K562 (cell line): ENCODE data around the gene ARHGAP10. TPM values are rescaled to one million over a fixed set of nuclear protein-coding genes. Genes with fewer than 3 reads are reported as not detected.
A peak's percentile ranks its signal among the peaks of the same experiment; 100 is the strongest.

ENCODE experiments used
- ATAC-seq: fragments of 200-7000 bp; cut with Tn5 transposase; 3 replicates; pipeline ENCODE4 v1.9.1; 2020; ENCODE audit warnings: moderate library complexity
- BruUV-seq: library from RNA; stranded (reverse); fragments of 400-500 nt; replicated peaks from 2 replicates; lab custom pipeline; 2021; lab: Mats Ljungman, UMichigan
- CTCF ChIA-PET: fragments of 300-600 bp; formaldehyde crosslinking; extraction: SDS; loops from one replicate; lab custom pipeline; 2021; ENCODE audit warnings: low intra/inter-chr PET ratio; lab: Yijun Ruan, JAX
- POLR2A ChIA-PET: fragments of 300-600, 350-650 bp; sonication (Branson Sonifier 250); formaldehyde crosslinking; extraction: SDS; loops from one replicate; lab custom pipeline; 2021; ENCODE audit warnings: antibody characterized with exemption, inconsistent platforms; lab: Yijun Ruan, JAX
- DNase-seq, 4 experiments: peaks; one replicate each; pipeline versions ENCODE4 v3.0.0 to v3.0.0-alpha.2; 2011 to 2018; ENCODE audit warnings: low spot score in 3 of 4, mixed read lengths in 3 of 4; ENCODE audit errors: extremely low read depth in 1 of 4
- FAIRE-seq: peaks from 2 replicates; lab custom pipeline; 2011; peaks lifted over from hg19 to GRCh38; lab: Jason Lieb, UNC
- H2AFZ ChIP-seq: 2 replicates; pipeline ENCODE4 v1.6.0; 2011; ENCODE audit warnings: low read depth, low read length, control low read depth, inconsistent platforms
- H3K27ac ChIP-seq: fragments of 200-600 bp; 3 replicates; pipeline ENCODE4 v1.8.0; 2011; ENCODE audit warnings: low read depth, mild to moderate bottlenecking, control low read depth, inconsistent platforms, low read length, moderate library complexity, mixed read lengths; ENCODE audit errors: extremely low read depth
- H3K27me3 ChIP-seq, 2 experiments: fragments of 300-600 bp in 1 of 2; 2 replicates in 1 of 2; 3 replicates in 1 of 2; pipeline versions ENCODE4 v1.6.0 to v1.8.0; 2011; ENCODE audit warnings: inconsistent platforms in 2 of 2, low read length in 2 of 2, mild to moderate bottlenecking in 1 of 2, mixed read lengths in 1 of 2, moderate library complexity in 1 of 2; ENCODE audit not compliant: control insufficient read depth in 2 of 2, insufficient read depth in 2 of 2
- H3K36me3 ChIP-seq: fragments of 300-600 bp; 3 replicates; pipeline ENCODE4 v1.8.0; 2011; ENCODE audit warnings: mild to moderate bottlenecking, low read length, inconsistent platforms; ENCODE audit not compliant: control insufficient read depth, insufficient read depth
- H3K4me1 ChIP-seq, 2 experiments: fragments of 200-600 bp in 1 of 2; replicated peaks in 1 of 2; 2 replicates in 1 of 2; 3 replicates in 1 of 2; pipeline versions ENCODE4 v1.5.1 to v1.8.0; 2011; ENCODE audit warnings: inconsistent platforms in 2 of 2, low read length in 2 of 2, mild to moderate bottlenecking in 1 of 2, mixed read lengths in 1 of 2, moderate library complexity in 1 of 2; ENCODE audit not compliant: control insufficient read depth in 2 of 2, insufficient read depth in 2 of 2
- H3K4me2 ChIP-seq: 2 replicates; pipeline ENCODE4 v1.6.1; 2011; ENCODE audit warnings: low read length, control low read depth, inconsistent platforms, mixed read lengths; ENCODE audit not compliant: insufficient read depth
- H3K4me3 ChIP-seq: fragments of 200-600 bp; sonication (generic), shearing (Covaris generic); 2 replicates; pipeline ENCODE4 v1.5.1; 2016; ENCODE audit warnings: control low read depth, inconsistent platforms
- H3K79me2 ChIP-seq: fragments of 200-600 bp; 3 replicates; pipeline ENCODE4 v1.8.0; 2011; ENCODE audit warnings: low read length, inconsistent platforms; ENCODE audit not compliant: control insufficient read depth, insufficient read depth
- H3K9ac ChIP-seq, 2 experiments: 2 replicates each; pipeline versions ENCODE4 v1.6.0 to v1.6.1; 2011; ENCODE audit warnings: low read depth in 2 of 2, low read length in 2 of 2, control low read depth in 1 of 2, inconsistent platforms in 1 of 2, mild to moderate bottlenecking in 1 of 2, mixed read lengths in 1 of 2; ENCODE audit not compliant: insufficient read depth in 1 of 2
- H3K9me1 ChIP-seq: one replicate; pipeline ENCODE4 v1.6.0; 2011; ENCODE audit warnings: inconsistent platforms, mild to moderate bottlenecking, low read length, moderate library complexity; ENCODE audit not compliant: control insufficient read depth, insufficient read depth
- H3K9me3 ChIP-seq: replicated peaks from 2 replicates; pipeline ENCODE4 v1.5.1; 2011; ENCODE audit warnings: low read depth, low read length, inconsistent platforms; ENCODE audit not compliant: control insufficient read depth, insufficient read depth
- H4K20me1 ChIP-seq: replicated peaks from 2 replicates; pipeline ENCODE4 v1.6.1; 2011; ENCODE audit warnings: low read length, inconsistent platforms, mixed read lengths; ENCODE audit not compliant: control insufficient read depth, insufficient read depth
- CBFB ChIP-seq: sonication (generic); formaldehyde crosslinking; IDR thresholded peaks from 2 replicates; pipeline ENCODE4 v1.4.0; 2020; ENCODE audit warnings: mild to moderate bottlenecking, missing genetic modification reagents
- DDX20 ChIP-seq: fragments of 450-650 bp; IDR thresholded peaks from 2 replicates; pipeline ENCODE4 v1.6.1; 2016; ENCODE audit warnings: missing genetic modification characterization, low read depth, mild to moderate bottlenecking, missing compliant biosample characterization, moderate library complexity
- DNMT1 ChIP-seq: fragments of 450-650 bp; IDR thresholded peaks from 2 replicates; pipeline ENCODE4 v1.6.1; 2016; ENCODE audit warnings: antibody characterized with exemption, mild to moderate bottlenecking
- FOSL1 ChIP-seq: fragments of 200-800 bp; sonication (Bioruptor generic); conservative IDR thresholded peaks from 2 replicates; pipeline ENCODE4 v1.6.1; 2016; ENCODE audit warnings: missing genetic modification characterization, missing compliant biosample characterization
- FOXA3 ChIP-seq, 2 experiments: fragments of 450-650 bp in 1 of 2; sonication (generic) in 1 of 2; formaldehyde crosslinking; IDR thresholded peaks in 1 of 2; conservative IDR thresholded peaks in 1 of 2; 2 replicates each; pipeline versions ENCODE4 v1.4.0 to v1.8.0; 2020 to 2022; ENCODE audit warnings: mild to moderate bottlenecking in 2 of 2, missing genetic modification reagents in 1 of 2
- HSF4 ChIP-seq: fragments of 250-450 bp; sonication (Bioruptor Pico); IDR thresholded peaks from 2 replicates; pipeline ENCODE4 v2.1.2; 2022; ENCODE audit warnings: mild to moderate bottlenecking, moderate library complexity, borderline replicate concordance
- NONO ChIP-seq, 2 experiments: fragments of 200-400 bp in 1 of 2; fragments of 450-650 bp in 1 of 2; formaldehyde crosslinking in 1 of 2; IDR thresholded peaks; 2 replicates each; pipeline ENCODE4 v1.6.1; 2017; ENCODE audit warnings: low read depth in 2 of 2, mild to moderate bottlenecking in 2 of 2, moderate library complexity in 2 of 2, low read length in 1 of 2
- PCBP1 ChIP-seq: fragments of 200-400 bp; formaldehyde crosslinking; IDR thresholded peaks from 2 replicates; pipeline ENCODE4 v1.6.1; 2018; ENCODE audit warnings: mild to moderate bottlenecking, low read depth, low read length; ENCODE audit not compliant: poor library complexity, severe bottlenecking
- PHB2 ChIP-seq: fragments of 450-650 bp; IDR thresholded peaks from 2 replicates; pipeline ENCODE4 v1.6.1; 2017; ENCODE audit warnings: low read depth
- SMARCB1 ChIP-seq: IDR thresholded peaks from 2 replicates; pipeline ENCODE4 v1.6.1; 2011; ENCODE audit warnings: improper control_type of control experiment, low read depth; ENCODE audit not compliant: insufficient read length
- SRSF1 ChIP-seq: fragments of 200-400 bp; formaldehyde crosslinking; IDR thresholded peaks from 2 replicates; pipeline ENCODE4 v1.6.1; 2017; ENCODE audit warnings: mild to moderate bottlenecking, low read depth, low read length, moderate library complexity
- ZKSCAN1 ChIP-seq: fragments of 150-350 bp; IDR thresholded peaks from 2 replicates; pipeline ENCODE4 v1.6.1; 2016; ENCODE audit warnings: low read depth, low read length
- ZKSCAN8 ChIP-seq: fragments of 200-800 bp; sonication (Bioruptor generic); IDR thresholded peaks from 2 replicates; pipeline ENCODE4 v1.6.1; 2016; ENCODE audit warnings: missing genetic modification characterization, missing compliant biosample characterization
- WGBS: fragments of 100-300 bp; shearing (Covaris generic); methylation state at CpG from one replicate; pipeline ENCODE4 v1.1.6; 2016; ENCODE audit warnings: low coverage, mixed read lengths; ENCODE audit not compliant: insufficient coverage; ENCODE audit errors: missing lambda C conversion rate; 5-methylcytosine and 5-hydroxymethylcytosine counted together
- in situ Hi-C: fragments of 300-500 bp; cut with MboI; formaldehyde crosslinking; loops from 4 replicates; pipeline ENCODE4 v1.15.0; 2018; ENCODE audit warnings: inconsistent platforms, mixed read lengths
- intact Hi-C: fragments of 100-400 bp; cut with micrococcal nuclease; formaldehyde crosslinking; loops from 2 replicates; pipeline ENCODE4 v1.14.2; 2022
- polyA plus RNA-seq, 8 experiments: library from polyadenylated mRNA; depleted of rRNA in 4 of 8; stranded (reverse) in 5 of 8; unstranded in 3 of 8; fragments of >200 nt; fragmentation: Nextera tagmentation in 2 of 8; fragmentation: Illumina TruSeq in 1 of 8; extraction: Ambion mirVana in 2 of 8; extraction: Trizol in 1 of 8; gene quantifications; 2 replicates each; pipeline versions ENCODE4 v1.2.1 to v1.2.3, GENCODE V29; 2011 to 2014; ENCODE audit warnings: inconsistent platforms in 1 of 8, missing spikeins in 1 of 8
- total RNA-seq, 7 experiments: library from RNA; depleted of rRNA in 6 of 7; stranded (reverse); fragments of >200 nt in 6 of 7; fragmentation: Illumina TruSeq in 2 of 7; extraction: Trizol in 2 of 7; gene quantifications; 2 replicates each; pipeline versions ENCODE4 v1.2.1 to v1.2.3, GENCODE V29; 2011 to 2021; ENCODE audit warnings: low replicate concordance in 1 of 7
- TF ChIP-seq, protein P1 (sequence below): IDR thresholded peaks from 2 replicates; pipeline ENCODE4 v1.6.1; 2012; ENCODE audit warnings: low read depth, low read length, improper control_type of control experiment, borderline replicate concordance
- TF ChIP-seq, protein P2 (sequence below): IDR thresholded peaks from 3 replicates; pipeline ENCODE4 v1.6.1; 2011; ENCODE audit warnings: borderline replicate concordance, mild to moderate bottlenecking; ENCODE audit not compliant: insufficient read length, insufficient read depth
- TF ChIP-seq, protein P3 (sequence below), 2 experiments: fragments of 450-650 bp in 1 of 2; sonication (generic) in 1 of 2; formaldehyde crosslinking in 1 of 2; IDR thresholded peaks in 1 of 2; conservative IDR thresholded peaks in 1 of 2; 2 replicates each; pipeline versions ENCODE4 v1.6.1 to v1.8.1; 2016 to 2023; ENCODE audit warnings: mild to moderate bottlenecking in 2 of 2, moderate library complexity in 2 of 2, inconsistent platforms in 1 of 2, missing genetic modification reagents in 1 of 2

The ARHGAP10 gene
- total and polyA plus RNA-seq, 9 of the 15 experiments (the other 6 are each of a cell fraction or from before 2014, with no cell fraction given) = 0.03 to 0.22 (median 0.06) TPM; not detected in 3

DNA sequence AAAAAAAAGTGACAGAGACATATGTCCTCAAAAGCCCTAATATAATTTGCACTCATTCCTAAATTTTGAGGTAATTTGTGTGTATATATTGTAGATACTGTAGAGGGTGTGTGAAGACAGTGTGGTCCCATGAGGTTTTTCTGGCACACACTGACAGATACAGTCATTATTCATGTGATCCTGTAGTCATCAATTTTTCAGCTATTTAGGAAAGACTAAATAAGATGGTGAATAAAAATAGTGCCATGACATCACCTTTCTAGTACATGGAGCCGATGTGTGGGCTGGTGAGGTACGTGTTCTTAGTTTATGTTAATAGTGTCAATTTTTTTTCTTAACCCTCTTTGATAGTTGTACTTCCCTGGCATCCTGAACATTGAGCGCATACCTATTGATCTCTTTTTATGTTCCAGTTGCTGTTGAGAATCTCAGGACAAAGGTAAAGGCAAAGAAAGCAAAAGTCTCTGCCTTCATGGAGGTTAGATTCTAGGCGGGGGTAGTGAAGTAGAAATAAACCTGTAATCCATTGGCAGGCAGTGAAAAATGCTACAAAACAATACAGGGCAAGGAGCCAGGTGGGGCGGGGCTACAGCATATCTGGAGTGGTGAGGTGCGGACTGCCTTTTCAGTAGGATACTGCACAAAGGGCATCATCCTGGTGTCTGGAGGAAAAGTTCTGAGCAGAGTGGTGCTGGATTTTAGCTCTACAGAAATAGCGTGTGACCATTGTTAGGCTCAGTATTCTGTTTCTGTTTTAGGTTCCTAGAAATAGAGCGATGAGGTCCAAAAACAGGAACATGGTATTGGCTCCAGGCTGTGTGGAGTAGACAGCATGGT is 93.8 kb downstream of the ARHGAP10 start:
- FAIRE-seq = no peak
- CTCF ChIA-PET = no interaction called here
- ATAC-seq = no peak
- TF ChIP-seq DDX20 (tag) (no peak), DNMT1 (no peak), FOXA3 (CRISPR knock-in tag; conservative IDR thresholded peaks at IDR 0.05 in 1 of 2, IDR thresholded peaks at IDR 0.05 in 1 of 2) (no peak), CBFB (CRISPR knock-in tag) (no peak), SRSF1 (no peak), ZKSCAN8 (no peak), FOSL1 (no peak), SMARCB1 (no peak), PHB2 (no peak), NONO (IDR thresholded peaks at IDR 0.05; ENCODE audit: low read depth in 2 of 2, low read length in 1 of 2) (no peak), HSF4 (CRISPR knock-in tag) (no peak), ZKSCAN1 (no peak), PCBP1 (no peak)
- TF ChIP-seq, protein P1, sequence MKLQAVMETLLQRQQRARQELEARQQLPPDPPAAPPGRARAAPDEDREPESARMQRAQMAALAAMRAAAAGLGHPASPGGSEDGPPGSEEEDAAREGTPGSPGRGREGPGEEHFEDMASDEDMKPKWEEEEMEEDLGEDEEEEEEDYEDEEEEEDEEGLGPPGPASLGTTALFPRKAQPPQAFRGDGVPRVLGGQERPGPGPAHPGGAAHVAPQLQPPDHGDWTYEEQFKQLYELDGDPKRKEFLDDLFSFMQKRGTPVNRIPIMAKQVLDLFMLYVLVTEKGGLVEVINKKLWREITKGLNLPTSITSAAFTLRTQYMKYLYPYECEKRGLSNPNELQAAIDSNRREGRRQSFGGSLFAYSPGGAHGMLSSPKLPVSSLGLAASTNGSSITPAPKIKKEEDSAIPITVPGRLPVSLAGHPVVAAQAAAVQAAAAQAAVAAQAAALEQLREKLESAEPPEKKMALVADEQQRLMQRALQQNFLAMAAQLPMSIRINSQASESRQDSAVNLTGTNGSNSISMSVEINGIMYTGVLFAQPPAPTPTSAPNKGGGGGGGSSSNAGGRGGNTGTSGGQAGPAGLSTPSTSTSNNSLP = no peak
- TF ChIP-seq, protein P2, sequence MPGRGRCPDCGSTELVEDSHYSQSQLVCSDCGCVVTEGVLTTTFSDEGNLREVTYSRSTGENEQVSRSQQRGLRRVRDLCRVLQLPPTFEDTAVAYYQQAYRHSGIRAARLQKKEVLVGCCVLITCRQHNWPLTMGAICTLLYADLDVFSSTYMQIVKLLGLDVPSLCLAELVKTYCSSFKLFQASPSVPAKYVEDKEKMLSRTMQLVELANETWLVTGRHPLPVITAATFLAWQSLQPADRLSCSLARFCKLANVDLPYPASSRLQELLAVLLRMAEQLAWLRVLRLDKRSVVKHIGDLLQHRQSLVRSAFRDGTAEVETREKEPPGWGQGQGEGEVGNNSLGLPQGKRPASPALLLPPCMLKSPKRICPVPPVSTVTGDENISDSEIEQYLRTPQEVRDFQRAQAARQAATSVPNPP = no peak
- TF ChIP-seq, protein P3, sequence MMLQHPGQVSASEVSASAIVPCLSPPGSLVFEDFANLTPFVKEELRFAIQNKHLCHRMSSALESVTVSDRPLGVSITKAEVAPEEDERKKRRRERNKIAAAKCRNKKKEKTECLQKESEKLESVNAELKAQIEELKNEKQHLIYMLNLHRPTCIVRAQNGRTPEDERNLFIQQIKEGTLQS (IDR thresholded peaks at IDR 0.05) = no peak
- TF ChIP-seq, protein P3 (CRISPR knock-in tag; conservative IDR thresholded peaks at IDR 0.05) = no peak

More for the DNA sequence above, 93.8 kb downstream of the ARHGAP10 start:
- no TSS peak for BruUV-seq
- Histone ChIP-seq H3K9me3 (no peaks in the 10 kb centered on the region), H3K9ac (no peak overlapping the region), H3K36me3 (no peaks in the 10 kb centered on the region), H3K4me3 (no peak overlapping the region), H3K27me3 (peaks cover 0 to 4% of the 10 kb centered on the region in 2 experiments; a peak in 1 of 5 replicates), H2AFZ (no peak overlapping the region), H3K27ac (no peak overlapping the region), H4K20me1 (0 out of 2 replicates have a peak, but pooled peaks cover 3% of the 10 kb centered on the region), H3K4me2 (no peak overlapping the region), H3K9me1 (no peaks in the 10 kb centered on the region), H3K79me2 (no peaks in the 10 kb centered on the region), H3K4me1 (no peaks in the 10 kb centered on the region)
- intact Hi-C loops = no loop called here
- WGBS = 0% methylated on average over 8 of the region's 8 CpGs
- in situ Hi-C loops = no loop called here
- POLR2A ChIA-PET = no interaction called here
- peak in 1 of 4 experiments; percentile 6 for DNase-seq
